NCI-H526 (cell line): Measurements from ENCODE around the gene FTMT.
A peak's percentile ranks its signal among the peaks of the same experiment; 100 is the strongest.
"Not testable (repeated sequence)": the region's sequence is repeated elsewhere in the genome, so short reads cannot be mapped to it uniquely, and the experiment has no call there.

Experiments
- DNase-seq, 2 experiments: peaks; one replicate each; lab custom pipeline; 2025; lab: John Stamatoyannopoulos, UW

The FTMT gene

DNA sequence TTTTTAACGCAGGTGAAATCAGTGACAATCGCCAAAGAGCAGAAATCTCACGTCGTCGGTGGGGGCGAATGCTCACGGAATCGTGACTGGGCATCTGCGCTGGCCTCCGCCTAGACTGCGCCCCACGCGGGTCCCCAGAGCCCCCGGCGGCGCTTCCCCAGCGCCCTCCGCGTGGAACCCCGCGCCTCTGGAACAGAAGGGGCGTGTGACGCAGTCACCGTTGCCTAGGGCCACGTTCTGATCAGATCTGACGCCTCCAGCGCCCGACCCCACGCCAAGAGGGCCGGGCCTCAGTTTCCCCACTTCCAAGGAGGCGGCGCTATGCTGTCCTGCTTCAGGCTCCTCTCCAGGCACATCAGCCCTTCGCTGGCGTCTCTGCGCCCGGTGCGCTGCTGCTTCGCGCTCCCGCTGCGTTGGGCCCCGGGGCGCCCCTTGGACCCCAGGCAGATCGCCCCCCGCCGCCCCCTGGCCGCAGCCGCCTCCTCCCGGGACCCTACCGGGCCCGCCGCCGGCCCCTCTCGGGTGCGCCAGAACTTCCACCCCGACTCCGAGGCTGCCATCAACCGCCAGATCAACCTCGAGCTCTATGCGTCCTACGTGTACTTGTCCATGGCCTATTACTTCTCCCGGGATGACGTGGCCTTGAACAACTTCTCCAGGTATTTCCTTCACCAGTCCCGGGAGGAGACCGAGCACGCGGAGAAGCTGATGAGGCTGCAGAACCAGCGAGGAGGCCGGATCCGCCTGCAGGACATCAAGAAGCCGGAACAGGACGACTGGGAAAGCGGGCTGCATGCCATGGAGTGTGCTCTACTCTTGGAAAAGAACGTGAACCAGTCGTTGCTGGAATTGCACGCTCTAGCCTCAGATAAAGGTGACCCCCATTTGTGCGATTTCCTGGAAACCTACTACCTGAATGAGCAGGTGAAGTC is at the start of gene FTMT:
FTMT (plus strand) TSS at position 240 of the 932 bp plus-strand sequence; CDS start at position 322, 82 bp downstream.
- no peak for DNase-seq

DNA sequence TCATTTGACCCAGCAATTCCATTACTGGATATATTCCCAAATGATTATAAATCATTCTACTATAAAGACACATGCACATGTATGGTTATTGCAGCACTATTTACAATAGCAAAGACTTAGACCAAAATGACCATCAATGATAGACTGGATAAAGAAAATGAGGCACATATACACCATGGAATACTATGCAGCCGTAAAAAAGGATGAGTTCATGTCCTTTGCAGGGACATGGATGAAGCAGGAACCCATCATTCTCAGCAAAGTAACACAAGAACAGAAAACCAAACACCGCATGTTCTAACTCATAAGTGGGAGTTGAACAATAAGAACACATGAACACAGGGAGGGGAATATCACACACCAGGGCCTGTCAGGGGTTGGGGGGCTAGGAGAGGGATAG is 46.4 kb upstream of the FTMT start:
- not testable (repeated sequence) for DNase-seq

DNA sequence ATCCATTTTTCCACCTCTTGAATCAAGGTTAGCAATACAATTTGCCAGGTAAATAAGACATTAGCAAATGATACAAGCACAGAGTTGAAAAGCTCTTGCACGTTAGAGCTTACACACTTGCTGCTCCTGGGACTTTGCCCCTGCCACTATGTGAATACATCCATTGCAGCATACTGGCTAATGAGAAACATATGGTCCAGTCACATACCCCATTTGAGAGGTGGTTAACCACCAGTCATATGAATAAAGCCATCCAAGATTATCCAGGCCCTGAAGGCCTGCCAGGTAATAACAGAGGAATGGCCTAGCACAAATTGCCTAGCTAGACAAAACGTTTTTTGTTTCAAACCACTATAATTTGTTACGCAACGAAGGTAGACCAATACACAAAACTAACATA is 45.8 kb upstream of the FTMT start:
- DNase-seq = peak in 1 of 2 experiments; percentile 45

DNA sequence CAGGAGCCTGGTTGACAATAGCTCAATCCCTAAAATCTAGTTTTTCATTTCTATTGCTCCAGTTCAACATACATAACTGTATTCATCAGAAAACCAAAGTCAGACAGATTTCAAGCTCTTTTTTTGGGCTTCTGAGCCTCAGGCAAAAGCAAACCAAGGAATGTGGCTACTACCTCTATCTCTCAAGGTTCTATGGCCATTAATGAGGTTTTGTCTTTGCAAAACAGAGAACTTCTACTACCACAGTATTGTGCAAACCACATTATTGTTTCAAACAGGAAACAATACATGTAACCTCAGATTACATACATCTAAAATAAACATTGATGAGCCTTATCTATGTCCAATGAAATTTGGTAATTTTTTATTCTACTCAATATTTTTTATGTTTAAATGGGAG is 35.5 kb upstream of the FTMT start:
- no peak for DNase-seq

DNA sequence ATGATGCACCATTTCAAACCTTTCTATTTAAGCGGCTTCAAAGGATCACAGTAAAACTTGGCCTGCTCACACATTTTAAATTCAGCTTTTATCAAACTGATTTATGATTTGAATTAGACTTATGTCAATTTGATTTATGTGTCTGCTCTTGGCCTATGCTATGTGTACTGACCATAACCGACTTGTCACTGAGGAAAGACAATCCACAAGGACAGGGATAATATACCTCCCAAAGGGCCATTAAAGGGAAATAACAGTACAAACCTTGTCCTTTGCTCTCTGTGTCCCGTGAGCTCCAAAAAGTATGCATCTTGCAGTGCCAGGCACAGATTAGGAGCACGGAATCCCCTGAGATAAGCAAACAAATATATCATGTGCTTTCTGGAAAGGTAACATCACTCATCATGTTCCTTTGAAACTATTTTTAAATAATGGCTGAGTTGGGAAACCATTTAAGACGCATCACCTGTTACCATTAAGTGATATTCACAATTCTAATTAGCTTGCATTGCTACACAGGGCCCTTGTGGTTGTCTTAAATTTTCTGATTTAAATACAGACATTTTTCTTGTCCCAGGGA is 31.9 kb upstream of the FTMT start:
- no peak for DNase-seq

DNA sequence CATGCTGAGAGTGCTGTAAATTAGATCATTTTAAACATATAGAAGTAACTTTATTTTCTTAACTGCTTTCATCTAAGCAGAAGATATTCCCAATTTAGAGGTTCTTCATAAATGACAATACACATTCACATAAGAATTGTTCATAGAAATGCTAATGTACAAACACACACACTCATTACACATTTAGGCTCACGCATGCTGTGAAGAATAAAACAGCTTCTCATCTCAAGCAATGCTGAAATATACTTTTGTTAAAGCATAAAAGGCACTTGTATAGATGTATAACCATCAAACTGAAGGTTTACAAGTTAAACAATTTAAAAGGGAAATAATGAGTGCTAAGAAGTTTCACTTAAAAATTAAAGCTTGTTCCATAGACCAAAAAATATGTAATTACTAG is 18.1 kb upstream of the FTMT start:
- no peak for DNase-seq

DNA sequence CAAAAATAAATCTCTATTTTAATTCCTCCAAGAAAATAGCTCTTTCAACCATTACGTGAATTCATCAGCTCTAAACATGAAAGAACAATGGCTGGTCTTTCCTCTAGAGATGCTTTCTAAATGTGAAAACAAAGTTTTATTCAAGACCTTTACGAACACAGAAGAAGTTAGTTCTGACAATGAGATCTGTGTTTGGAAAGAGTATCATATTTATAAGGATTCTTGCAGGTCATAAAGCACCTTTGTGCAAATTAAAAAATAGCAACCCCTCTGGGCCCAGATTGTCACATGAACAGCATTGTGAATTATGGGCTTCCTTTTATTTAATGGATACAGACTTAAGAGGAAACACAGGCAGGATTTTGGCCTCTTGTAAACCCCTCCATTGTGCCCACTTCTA is 17.7 kb upstream of the FTMT start:
- DNase-seq = no peak

DNA sequence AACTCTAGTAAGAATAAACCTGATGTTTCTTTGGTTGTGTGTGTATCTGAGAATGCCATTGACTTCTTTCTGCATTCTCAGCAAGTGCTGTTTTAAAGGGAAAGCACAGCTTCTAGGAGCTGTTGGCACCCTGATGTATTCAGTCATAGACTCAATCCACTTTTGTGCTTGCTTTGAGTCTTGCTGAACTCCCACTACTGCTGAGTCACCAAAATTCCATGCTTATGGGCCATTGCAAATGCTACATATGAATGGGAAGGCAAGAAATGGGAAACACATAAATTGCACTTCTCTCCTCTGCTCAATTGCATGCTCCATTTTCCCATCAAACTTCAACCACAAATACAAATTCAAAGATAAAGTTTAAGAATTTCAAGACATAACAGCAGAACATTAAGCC is 9.8 kb upstream of the FTMT start:
- DNase-seq = no peak

DNA sequence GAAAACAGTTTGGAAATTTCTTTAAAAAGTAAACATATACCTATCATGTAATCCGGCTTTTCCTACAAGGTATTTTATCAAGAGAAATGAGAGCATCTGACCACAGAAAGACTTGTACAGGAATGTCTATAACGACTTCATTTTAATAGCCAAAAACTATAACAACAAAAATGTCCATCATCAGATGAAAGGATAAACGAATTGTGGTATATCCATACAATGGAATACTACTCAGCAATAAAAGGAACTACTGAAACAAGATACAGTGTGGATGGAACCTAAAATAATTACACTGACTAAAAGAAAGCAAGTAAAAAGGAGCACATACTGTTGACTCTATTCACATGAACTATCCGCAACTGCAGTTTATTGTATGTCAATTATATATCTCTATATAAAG is 1.4 kb upstream of the FTMT start:
- DNase-seq = no peak

DNA sequence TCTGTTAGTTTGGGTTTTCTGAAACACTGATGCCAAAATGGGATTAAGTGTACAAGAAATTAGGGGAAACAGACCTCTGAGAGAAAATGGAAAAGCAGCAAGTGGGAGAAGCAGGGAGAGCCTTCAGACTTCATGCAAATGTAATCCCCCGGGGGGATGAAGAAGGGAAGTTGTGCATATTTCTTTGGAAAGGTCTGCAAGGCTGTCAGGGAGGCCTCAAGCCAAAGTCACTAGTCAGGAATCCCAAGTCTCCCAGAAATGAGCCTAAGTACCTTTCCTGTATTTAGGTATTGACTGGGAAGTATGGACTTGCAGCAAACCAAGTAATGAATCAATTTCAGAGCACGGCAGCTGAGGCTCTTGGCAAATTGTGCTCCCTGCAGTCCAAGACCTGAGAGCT is 2.2 kb downstream of the FTMT start:
- DNase-seq = no peak

DNA sequence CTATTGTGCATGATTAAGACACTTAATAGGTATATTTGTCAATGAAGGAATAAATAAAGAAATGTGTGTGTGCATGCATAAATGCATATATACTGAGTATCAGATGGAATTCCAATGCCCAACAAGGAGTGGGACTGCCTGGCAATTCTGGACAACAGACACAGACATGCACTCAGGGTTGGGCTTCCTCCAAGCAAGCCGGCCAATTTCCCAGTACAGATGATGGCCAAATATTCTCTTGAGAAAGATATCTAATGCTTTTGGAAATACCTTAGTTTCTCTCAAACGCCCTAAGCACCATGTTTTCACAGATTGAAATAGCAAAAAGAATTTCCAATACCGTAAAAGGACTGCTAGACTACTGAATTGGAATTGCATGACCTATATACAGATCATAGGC is 11.1 kb downstream of the FTMT start:
- no peak for DNase-seq

DNA sequence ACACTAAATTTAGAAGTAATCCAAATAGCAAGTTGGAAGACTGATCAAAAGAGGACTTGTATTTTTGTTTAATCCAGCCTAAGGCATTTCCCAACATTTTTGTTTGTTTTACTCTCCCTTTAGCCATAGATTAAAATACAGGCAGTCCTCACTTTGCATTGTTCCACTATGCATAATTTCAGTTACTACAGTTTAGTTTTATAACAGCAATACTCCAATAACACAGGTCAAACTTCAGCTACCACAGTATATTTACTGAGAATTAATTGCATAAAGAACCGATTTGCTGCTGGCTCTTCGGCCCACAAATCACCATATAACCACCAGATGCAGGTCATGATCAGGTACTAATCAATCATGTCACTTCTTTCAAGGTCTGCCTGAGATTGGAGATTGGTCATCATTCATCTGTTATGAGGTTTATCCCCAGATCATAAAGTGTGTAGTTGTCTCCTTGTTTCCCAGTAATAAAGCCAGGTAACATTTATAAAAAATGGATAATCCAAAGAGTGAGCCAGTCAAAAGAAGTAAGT is 12.1 kb downstream of the FTMT start:
- DNase-seq = no peak

DNA sequence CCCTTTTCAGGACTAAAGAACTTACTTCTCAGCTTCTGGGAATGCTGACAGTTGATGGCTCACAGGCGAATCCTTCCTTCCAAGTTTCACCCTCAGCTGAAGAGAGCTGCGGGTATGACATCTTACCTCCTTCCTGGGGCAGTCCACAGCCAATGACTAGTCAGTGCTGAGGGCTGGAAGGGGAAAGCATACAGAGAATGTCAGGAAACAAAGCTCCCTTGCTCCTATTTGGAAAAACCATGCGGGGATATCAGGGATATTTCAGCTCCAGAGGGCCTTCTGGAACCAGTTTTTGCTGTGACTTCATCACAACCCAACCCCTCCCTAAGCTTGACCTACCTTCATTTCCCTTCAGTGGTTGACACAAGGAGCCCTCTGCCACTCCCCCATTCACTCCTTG is 15.7 kb downstream of the FTMT start:
- DNase-seq = no peak

DNA sequence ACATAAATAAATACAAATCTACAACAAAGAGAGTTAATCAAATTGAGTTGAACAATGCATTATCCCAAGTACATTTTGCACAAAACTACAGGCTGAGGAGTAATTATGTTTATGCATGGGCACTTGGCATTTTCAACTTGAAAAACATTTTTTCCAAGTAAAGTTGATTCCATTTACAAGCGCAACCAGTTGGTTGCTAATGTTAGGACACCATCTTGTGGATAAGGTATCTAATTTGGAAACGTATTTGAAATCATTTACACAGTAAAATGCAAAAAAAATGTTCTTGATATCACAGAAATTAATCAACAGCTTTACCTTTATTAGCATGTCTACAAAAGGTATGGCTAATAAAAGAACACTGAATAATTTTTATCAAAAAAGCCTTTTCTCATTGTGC is 18.8 kb downstream of the FTMT start:
- DNase-seq = peak in 1 of 2 experiments; percentile 28

DNA sequence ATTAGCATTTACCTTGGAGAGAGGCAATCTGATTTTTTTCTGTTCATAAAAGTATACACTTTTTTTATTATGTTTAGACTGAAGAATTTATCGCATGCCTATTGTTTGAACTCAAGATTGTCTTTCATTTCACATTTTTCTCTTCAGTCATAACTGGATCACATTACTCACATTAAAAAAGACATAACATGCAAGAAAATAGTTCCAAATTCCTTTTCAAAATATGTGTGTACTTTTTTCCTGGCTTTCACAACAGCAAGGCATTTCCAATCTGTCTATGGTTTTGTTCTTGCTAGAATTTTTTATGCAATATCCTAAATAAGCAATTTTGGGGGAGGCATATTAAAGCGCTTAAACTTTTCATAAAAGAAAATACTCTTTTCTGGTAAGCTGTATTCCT is 21.2 kb downstream of the FTMT start:
- DNase-seq = no peak

DNA sequence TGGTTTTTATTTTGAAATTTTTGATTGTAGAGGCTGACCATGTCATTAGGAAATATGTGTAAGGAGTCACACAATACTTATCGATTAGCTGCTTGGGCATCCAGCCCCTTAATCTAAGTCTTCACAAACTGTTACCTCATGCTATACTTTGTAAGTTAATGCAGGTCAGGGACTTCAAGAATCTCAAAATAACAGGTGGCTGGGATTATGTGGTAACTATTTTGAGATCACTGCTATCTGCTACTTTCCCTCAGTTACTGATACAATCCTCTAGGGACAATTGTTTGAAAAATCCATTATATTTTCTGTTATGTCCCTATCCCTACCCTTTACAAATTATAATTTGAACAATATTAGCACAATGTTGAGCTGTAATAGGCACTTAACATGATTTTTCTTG is 21.7 kb downstream of the FTMT start:
- DNase-seq = no peak

DNA sequence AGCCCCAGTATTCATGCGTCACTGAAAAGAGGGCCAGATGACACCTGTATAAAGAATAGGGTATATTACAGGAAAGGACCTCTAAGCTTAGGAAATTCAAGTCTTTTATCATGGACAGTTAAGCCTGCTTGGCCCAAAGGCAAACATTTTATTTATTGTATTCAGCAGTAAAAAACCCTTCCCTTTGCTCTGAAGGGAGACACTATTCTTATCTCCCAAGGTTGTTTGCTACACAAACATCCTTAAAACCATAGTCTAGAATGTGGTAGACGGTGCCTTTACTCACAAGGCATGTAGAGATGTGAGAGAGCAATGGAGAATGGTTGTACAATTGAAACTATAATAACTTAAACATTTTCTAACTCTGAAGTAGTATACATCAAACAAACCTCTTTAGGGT is 33.9 kb downstream of the FTMT start:
- no peak for DNase-seq

DNA sequence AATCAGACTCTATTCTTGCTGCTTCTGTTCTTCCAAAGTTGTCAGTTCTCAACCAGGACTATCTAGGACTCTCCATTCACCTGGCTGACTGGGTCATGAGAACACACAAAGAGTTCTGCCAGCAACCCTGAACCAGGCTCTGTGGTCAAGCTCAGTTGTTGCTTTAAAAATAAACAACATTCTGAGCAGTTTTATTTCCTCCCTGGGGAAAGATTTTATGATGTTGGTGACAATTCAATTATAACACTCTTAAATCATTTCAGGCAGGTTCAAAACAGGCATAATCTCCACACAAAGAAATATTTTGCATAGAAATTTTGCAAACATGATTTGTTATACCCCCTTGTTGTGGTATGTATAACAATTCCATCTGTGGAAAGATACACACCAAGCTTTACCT is 36.0 kb downstream of the FTMT start:
- DNase-seq = no peak

DNA sequence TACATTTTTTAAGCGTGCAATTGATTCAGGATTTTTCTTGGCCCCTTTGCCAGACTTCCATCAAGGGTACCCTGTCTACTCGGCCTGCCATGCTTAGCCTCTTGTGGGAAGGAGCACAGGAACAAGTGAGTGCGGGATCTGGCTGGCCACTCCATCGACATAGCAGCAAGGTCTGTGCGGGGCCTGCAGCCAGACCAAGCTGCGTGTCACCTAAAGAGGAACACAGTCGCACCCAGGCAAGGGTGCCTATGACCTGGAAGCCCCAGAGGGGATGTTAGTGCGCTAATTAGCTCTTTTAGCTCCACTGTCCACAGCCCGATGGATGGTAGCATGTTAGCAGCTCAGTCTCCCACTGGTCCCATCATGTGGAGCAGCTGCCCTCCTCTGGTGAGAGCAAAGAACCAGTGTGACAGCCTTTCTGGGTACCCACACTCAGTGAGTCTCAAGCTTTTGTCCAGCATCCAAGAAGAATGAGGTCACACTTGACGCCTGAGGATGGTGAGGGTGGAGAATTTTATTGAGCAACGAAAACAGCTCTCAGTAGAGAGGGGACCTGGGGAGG is 38.7 kb downstream of the FTMT start:
- DNase-seq = no peak

DNA sequence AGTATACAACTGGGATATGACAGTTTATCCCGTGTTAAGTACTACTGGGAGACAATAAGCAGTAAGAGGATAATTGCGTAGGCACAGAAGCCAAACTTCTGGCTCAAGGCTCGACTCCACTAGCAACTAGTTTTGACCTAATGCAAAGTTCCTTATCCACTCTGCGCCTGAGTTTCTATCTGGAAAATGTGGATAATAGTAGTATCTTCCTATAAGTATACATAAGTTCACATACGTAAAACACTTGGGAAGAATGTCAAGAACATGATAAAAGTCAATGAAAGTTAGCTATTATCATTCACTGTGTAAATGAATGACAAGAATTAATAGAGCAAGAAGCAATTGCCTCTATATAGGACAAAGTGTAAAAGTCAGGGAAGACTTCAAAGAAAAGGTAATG is 45.7 kb downstream of the FTMT start:
- no peak for DNase-seq

DNA sequence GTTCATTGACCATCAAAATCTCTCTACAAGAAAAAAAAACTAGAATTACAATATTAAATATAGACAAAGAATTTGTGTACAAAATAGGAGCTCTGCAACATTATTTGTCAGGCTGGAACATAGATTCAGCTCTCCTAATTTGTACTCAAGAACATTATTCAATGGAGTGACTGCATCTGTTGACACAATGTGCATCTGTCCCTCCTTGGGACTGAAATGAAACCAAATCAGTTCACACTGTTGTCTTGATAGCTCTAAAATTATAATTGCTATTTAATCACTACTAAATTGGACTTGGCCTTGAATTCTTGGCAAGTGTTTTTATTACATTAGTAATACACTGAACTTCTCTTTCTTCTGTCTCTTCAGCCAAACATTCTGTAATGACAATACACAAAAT is 47.7 kb downstream of the FTMT start:
- DNase-seq = no peak
